HG03139 (cell line): ENCODE data around the gene SEC14L5.
"Not testable (repeated sequence)": the region's sequence is repeated elsewhere in the genome, so short reads cannot be mapped to it uniquely, and the experiment has no call there.

ENCODE experiments used
- ATAC-seq: cut with Tn5 transposase; IDR thresholded peaks from one replicate; pipeline ENCODE4 v1.9.1; 2021; ENCODE audit not compliant: unreplicated experiment

SEC14L5 gene

DNA sequence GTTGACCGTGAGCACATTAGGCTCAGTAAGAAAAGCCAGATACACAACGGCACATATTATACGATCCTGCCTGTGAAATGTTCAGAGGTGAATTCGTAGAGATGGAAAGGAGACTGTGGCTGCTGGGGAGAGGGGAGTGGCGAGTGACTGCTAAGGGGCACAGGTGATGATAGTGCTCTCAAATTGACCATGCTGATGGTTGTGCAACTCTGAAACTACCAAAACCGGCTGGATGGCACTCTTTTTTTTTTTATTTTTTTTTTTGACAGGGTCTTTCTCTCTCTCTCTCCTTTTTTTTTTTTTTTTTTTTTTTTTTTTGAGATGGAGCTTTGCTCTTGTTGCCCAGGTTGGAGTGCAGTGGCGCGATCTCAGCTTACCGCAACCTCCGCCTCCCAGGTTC, 8.1 kb upstream of the SEC14L5 start:
- no peak for ATAC-seq

DNA sequence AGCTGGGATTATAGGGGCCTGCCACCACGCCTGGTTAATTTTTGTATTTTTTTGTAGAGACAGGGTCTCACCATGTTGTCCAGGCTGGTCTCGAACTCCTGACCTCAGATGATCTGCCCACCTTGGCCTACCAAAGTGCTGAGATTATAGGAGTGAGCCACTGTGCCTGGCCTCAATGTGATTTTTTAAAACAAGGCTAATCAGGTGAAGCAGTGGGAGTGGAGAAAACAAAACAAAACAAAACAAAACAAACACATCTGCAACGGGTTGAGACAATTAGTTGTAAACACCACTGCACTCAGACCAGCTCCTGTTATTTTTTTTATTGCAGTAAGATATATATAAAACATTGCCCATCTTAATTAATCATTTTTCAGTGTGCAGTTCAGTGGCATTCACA, 6.5 kb upstream of the SEC14L5 start:
- ATAC-seq: not testable (repeated sequence)

DNA sequence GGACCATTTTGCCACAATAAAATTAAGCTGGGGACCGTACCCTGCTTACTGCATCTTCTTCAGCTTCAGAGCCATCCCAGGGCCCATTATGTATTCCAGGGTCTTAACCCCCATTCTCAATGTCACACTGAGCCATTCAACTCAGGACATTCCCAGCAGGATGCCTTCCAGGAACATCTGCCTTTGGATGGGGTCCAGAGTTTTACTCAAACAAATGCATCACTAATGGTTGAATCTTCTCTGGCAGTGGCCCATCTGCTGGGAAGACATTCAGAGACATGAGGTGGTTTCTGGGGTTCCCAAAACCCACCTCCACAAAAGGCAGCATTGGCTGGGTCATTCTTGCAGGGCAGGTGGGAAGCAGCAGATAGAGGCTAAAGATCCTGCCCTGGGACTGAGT, 3.4 kb upstream of the SEC14L5 start:
- ATAC-seq: no peak

DNA sequence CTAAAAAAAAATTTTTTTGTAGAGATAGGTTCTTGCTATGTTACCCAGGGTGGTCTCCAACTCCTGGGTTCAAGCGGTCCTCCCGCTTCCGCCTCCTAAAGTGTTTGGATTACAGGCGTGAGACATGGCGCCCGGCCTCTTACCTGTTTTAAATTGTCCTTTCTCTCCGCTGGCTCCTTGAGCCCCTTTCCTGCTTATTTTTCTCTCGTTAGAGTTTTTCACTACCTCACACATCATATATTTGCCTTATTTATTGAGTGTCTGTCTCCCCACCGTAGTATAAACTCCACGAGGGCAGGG, 760 bp upstream of the SEC14L5 start:
- no peak for ATAC-seq

DNA sequence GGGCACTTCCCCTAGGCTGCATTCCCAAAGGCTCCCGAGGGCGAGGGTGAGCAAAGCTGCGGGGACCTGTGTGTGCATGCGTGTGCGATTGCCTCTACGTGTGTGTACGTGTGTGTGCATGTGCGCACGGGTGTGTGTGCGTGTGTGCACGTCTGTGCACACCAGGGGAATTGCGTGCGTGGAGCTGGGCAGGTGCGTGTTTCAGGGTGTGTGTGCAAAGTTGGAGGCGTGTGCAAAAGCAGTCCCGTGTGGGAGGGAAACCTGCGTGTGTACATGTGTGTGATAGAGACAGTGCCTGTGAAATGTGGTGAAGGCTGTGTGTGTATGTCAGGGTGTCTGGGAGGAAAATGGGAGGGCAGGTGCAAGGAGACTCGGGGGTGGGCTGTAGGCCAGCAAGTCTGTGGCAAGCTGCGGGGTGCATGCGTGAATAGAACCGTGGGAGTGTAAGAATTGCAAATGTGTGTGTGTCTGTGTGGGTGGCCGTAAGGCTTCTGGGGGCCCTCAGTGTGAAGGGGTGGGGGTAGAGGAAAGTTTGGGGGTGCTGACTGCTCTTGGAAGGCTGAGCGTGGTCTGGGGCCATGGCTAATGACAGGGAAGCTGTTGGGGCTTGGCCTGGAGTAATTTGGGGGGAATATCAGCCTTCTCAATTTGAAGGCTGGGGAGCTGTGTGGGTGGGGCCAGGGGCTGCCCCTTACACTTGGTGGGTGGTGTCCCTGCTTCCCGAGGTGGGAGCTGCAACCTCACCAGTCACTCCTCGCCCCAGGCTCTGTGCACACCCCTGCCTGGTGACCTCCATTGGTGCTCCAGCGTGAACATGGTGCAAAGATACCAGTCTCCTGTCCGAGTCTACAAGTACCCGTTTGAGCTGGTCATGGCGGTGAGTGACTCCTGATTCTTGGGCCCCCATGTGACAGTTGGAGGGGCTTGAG, 644 bp downstream of the SEC14L5 start:
- no peak for ATAC-seq

DNA sequence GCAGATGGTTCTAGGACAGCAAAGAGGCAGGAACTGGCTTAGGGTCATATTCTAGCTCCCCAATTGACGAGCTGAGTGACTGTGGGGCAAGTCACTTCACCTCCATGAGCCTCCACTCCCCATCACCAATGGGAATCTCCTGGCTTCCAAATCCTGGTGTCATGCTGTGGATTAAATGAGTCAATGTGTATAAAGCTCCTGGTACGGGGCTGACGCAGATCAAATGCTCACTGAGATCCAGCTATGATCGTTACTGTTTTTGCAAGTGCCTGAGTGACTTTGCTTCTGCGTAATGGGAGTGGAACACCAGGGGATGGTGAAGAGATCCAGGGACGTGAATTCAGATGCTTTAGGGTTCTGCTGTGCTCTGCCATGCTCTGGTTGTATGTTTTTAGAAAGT, 2.4 kb downstream of the SEC14L5 start:
- ATAC-seq: no peak

DNA sequence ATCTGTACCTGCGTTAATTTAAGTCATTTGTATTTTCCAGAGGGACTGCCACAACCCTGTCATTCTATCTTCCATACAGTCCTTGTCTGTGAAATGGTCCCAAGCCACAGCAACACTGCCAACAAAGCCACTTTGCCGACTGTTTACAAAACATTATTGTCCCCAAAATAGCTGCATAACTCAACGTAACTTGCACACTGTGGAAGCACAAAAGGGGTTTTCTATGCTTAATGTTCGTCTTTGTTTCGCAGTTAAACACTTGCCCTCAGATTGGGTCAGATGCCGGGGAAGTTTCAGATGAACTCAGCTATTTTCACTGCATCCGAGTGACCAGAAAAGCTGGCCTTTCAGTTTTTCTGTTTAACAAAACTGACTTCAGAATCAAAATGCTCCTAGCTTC, 4.6 kb downstream of the SEC14L5 start:
- ATAC-seq: no peak

DNA sequence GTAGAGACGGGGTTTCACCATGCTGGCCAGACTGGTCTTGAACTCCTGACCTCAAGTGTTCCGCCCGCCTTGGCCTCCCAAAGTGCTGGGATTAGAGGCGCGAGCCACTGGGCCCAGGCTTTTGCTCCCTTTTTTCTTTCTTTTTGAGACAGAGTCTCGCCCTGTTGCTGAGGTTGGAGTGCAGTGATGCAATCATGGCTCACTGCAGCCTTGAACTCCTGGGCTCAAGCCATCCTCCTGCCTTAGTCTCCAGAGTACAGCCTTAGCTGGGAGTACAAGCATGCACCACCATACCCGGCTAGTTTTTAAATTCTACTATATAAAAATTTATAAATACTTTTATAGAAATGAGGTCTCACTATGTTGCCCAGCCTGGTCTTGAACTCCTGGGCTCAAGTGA, 5.4 kb downstream of the SEC14L5 start:
- not testable (repeated sequence) for ATAC-seq

DNA sequence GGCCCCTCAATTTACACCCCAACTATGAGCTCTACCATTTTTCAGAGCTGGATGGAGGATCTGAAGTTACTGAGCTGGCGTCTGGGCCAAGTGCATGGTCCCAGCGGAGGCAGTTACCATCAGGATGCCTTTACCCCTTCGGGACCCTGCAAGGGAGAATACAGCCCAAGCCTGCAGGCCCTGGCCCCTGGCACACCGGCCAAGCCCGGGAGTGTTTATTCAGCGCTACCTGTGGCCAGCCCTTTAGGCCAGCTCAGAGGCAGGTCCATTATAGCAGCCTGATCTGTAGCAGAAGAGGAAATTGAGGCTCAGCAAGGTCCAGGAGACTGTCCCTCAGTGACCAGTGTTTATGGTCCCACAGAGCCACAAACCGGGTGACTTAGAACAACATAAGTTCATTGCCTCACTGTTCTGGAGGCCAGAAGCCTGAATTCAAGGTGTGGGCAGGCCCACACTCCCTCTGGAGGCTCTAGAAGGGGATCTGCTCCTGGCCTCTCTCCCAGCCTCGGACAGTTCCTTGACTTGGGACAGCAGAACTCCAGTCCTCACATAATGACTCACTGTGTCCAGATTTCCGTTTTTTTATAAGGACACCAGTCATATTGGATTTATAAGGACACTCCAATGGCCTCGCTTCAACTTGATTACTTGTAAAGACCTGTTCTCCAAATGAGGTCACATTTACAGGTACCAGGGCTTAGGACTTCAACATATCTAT, 8.8 kb downstream of the SEC14L5 start:
- no peak for ATAC-seq

DNA sequence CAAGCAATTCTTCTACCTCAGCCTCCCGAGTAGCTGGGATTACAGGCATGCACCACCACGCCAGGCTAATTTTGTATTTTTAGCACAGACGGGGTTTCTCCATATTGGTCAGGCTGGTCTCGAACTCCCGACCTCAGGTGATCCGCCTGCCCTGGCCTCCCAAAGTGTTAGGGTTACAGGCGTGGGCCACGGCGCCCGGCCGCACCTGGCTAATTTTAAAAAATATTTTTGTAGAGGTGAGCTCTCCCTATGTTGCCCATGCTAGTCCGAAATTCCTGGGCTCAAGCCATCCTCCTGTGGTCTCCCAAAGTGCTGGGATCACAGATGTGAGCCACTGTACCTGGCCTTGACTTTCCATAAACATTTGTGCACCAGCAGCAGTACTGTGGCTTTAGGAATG, 10.1 kb downstream of the SEC14L5 start:
- not testable (repeated sequence) for ATAC-seq

DNA sequence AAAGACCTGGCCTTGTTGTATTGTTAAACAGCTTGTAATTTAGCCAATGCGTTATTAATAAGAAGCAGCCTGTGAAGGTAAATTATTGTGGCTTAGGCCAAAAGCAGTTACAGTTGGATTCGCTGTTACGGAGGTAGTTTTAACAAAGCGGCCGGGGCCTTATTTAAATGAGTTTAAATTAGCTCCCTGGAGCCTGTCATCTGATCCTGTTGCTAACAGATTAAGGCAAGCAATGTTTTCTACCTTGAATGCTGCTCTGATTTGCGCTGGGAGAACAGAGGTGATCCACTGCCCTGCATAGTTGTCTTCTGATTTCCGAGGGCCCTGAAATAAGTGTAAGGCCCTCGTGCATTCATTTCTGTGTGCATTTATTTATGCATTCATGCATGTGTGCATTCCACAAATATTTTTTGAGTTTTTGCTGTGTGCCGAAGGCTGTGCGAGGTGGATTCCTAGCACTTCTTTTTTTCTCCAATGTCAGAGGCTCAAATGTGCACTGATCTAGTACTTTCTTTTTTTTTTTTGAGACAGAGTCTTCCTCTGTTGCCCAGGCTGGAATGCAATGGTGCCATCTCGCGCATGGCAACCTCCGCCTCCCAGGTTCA, 10.9 kb downstream of the SEC14L5 start:
- ATAC-seq: no peak

DNA sequence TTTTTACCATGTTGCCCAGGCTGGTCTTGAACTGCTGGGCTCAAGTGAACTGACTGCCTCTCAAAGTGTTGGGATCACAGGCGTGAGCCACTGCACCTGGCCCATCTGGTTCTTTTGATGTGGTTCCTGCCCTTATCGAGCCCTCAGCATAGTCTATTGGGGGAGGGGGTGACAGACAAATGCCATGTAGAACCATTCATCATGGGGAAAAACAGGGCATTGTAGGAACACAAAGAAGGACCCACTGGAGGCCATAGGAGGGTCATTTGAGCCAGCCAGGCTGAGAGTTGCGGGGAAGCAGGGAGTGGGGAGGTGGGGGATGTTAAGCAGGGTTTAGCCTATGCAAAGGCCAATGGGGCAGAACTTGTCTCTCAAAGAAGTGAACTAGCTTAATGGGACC, 11.9 kb downstream of the SEC14L5 start:
- ATAC-seq: no peak

DNA sequence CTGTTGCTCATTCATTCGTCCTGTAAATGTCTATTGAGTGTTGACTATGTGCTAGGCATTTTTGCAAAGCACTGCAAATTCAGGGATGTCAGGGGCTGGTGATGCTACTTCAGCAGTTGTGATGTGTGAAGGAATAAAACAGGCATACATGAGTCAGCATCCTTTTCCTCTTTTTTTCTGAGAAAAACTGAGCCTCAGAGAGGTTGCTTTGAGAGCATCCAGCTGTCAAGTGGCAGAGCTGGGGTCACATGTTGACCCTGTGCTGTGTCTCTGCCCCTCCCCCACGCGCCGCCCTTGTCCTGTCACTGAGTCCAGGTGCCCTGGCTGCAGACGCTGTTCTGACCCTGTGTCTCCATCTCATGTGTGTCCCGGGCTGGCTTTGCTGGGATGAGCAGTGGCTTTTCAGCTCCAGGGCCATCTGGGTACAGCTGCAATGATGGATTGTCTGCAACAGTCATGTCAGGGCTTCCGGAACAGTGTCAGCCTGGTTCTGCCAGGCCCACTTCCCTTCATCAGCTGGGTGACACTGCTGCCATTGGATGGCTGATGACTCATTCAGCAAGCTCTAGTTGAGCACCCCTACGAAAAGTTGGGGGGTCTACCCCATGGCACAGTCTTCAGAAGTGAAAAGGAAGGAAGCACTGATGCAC, 14.9 kb downstream of the SEC14L5 start:
- ATAC-seq: no peak

DNA sequence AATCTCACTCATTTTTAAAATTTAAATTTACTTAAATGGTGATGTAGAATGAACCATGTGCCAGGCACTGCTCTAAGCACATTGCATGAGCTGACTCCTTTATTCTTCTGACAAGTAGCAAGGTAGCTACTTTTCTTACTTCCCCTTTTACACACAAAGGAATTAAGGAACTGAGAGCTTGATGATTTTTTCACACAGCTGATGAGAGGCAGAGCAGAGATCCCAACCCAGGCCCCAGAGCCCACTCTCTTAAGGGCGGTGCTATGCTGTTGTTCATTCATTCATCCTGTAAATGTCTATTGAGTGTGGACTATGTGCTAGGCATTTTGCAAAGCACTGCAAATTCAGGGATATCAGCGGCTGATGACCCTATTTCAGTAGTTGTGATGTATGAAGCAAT, 17.9 kb downstream of the SEC14L5 start:
- ATAC-seq: peak; percentile 93

DNA sequence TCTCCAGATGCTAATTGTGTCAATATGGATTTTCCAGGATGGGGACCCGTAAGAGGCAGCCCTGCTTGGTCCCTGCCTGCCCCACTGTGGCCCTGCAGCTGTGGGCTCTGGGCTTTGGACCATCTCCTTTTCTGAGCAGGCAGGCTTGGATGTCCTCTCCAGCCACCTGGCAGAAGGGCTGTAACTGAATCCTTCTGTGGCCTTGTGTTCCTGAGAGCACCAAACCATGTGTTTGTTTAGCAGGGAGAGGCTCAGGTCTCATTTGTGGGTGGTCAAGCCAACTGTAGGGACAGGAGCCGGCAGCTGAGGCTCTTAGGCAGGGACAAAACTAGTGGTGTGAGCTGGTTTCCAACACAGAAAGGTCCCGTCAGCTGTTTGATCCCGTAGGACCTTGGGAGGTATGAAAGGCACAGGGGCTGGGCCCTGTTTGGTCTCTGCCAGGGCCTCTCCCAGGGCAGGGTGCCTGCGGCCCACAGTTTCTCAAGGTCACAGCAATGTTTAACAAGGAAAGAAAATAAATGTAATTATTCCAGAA, 18.5 kb downstream of the SEC14L5 start:
- ATAC-seq: no peak

DNA sequence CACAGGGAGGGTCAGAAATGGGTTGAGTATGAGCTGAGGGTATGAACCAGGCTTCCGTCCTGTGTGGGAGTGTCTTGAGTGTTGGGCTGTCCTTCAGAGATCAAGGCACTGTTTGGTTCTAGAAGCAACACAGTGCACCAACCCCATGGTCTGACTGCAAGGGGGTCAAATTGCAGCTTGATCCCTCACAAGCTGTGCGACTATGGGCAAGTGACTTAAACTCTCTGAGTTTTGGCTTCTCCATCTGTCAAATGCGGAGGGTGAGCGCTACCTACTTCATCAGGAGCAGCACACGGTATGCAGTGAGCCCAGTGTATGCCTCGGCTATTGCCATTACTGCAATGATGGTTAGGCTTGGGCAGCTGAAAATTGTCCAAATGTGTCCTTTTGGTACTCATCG, 21.0 kb downstream of the SEC14L5 start:
- no peak for ATAC-seq

DNA sequence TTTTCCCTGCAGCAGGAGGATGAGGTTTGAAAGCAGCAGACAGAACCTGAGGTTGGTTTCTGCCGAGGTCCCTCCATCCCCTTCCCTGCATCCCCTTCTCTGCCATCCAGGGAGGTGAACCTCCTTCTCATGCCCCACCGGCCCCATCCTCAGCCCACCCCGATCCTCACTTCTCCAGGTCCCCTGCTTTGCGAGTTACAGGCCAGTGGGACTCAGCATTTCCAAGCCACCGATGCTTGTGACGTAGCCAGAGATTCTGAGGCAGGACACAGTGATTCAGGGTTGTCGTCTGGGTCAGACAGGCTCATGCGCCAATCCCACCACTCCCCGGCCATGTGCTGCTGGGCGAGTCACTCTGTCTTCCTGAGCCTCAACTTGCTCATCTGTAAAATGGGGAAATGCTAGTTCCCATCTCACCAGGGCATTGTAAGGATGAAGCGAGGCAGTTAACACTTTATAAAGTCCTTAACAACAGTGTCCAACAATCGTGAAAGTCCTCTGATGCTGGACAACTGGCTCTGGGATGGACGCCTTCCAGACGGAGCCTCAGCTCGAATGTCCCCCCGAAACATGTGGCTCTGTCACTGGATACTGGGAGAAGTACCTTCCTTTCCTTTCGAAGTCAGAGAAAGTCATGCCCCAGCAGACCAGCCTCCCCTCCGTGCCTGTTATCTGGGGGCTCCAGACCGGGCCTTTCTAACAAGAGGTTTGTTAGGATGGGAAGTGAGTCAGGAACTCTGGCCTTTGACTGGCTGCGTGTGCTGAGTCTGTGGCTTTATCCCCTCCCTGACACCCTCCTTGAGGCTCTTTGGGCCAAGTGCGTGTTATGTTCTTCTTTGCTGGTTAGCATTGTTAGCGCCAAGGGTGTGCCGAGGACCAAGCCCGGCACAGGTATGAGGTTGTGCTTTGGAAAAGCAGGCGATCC, 21.9 kb downstream of the SEC14L5 start:
- no peak for ATAC-seq

DNA sequence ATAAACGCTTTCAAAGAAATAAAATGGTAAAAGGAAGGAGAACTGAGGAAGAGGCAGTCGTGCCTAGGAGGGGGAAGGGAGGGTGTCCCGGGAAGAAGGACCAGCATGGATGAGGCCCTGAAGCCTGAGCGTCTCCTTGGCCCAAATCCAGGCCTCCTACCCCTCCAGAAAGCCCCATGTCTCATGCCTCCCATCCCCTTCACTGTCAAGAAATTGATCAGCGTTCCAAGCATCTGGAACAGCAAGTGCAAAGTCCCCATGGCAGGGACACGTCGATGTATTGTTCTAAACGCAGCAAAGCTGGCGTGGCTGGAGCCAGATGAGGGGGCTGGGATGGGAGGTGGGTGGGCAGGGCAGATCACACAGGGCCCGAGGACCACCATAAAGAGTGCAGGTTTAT, 22.6 kb downstream of the SEC14L5 start:
- ATAC-seq: no peak

DNA sequence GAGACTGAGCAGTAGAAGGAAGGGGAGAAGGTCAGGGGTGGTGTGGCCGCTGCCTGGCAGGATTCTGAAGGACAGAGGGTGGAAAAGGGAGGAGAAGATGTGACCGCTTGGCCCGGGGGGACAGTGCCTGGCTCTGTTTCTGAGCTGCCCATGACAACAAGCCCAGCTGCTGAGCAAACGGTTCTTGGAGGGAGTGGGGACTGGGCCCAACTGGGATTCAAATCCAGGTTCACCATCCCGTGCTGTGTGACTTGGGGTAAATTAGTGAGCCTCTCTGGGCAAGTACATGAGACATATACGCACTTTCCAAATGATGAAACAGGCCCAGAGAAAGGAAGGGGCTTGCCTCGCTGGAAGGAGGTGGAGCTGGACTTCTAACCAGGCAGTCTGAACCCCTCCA, 23.3 kb downstream of the SEC14L5 start:
- ATAC-seq: no peak
